H9 (cell line): ENCODE data around the gene LOC128125822.

Source experiments
- DNase-seq: peaks from one replicate; pipeline ENCODE4 v3.0.0-alpha.2; 2017
- H2AFZ ChIP-seq: one replicate; pipeline ENCODE4 v1.6.1; 2013; ENCODE audit warnings: mild to moderate bottlenecking, low read length, control low read depth, moderate library complexity
- H2AK5ac ChIP-seq: 2 replicates; pipeline ENCODE4 v1.6.1; 2013; ENCODE audit warnings: low read length, control low read depth, mixed read lengths; ENCODE audit not compliant: insufficient read length
- H2BK120ac ChIP-seq: one replicate; pipeline ENCODE4 v1.6.1; 2013; ENCODE audit warnings: low read depth, mild to moderate bottlenecking, low read length, control low read depth, inconsistent platforms; ENCODE audit not compliant: poor library complexity, severe bottlenecking
- H2BK12ac ChIP-seq: 2 replicates; pipeline ENCODE4 v1.6.1; 2013; ENCODE audit warnings: low read length, control low read depth, mixed read lengths, low read depth; ENCODE audit not compliant: insufficient read length
- H2BK15ac ChIP-seq: 2 replicates; pipeline ENCODE4 v1.6.1; 2013; ENCODE audit warnings: low read depth, low read length, control low read depth
- H2BK20ac ChIP-seq: one replicate; pipeline ENCODE4 v1.6.1; 2013; ENCODE audit warnings: low read depth, mild to moderate bottlenecking, low read length, control low read depth, inconsistent platforms; ENCODE audit not compliant: poor library complexity, severe bottlenecking
- H2BK5ac ChIP-seq: 2 replicates; pipeline ENCODE4 v1.6.1; 2013; ENCODE audit warnings: low read length, control low read depth, mixed read lengths; ENCODE audit not compliant: insufficient read length
- H3K14ac ChIP-seq: 2 replicates; pipeline ENCODE4 v1.6.1; 2013; ENCODE audit warnings: low read length, control low read depth; ENCODE audit not compliant: insufficient read depth
- H3K18ac ChIP-seq: 2 replicates; pipeline ENCODE4 v1.6.1; 2013; ENCODE audit warnings: low read depth, mild to moderate bottlenecking, mixed read lengths, low read length, control low read depth; ENCODE audit not compliant: insufficient read length
- H3K23ac ChIP-seq: 2 replicates; pipeline ENCODE4 v1.6.1; 2013; ENCODE audit warnings: low read length, control low read depth, mixed read lengths, low read depth; ENCODE audit not compliant: insufficient read length
- H3K23me2 ChIP-seq: 2 replicates; pipeline ENCODE4 v1.6.1; 2013; ENCODE audit warnings: low read depth, mild to moderate bottlenecking, mixed read lengths, low read length, control low read depth; ENCODE audit not compliant: insufficient read length, poor library complexity, severe bottlenecking
- H3K27ac ChIP-seq: 2 replicates; pipeline ENCODE4 v1.5.1; 2013; ENCODE audit warnings: low read length, control low read depth, mixed read lengths, low read depth; ENCODE audit not compliant: insufficient read length
- H3K27me3 ChIP-seq: 2 replicates; pipeline ENCODE4 v1.6.1; 2013; ENCODE audit warnings: low read length, control low read depth, inconsistent platforms; ENCODE audit not compliant: insufficient read depth
- H3K4ac ChIP-seq: 2 replicates; pipeline ENCODE4 v1.6.1; 2013; ENCODE audit warnings: low read depth, mild to moderate bottlenecking, control low read depth, inconsistent platforms, low read length, moderate library complexity
- H3K4me1 ChIP-seq: 2 replicates; pipeline ENCODE4 v1.6.1; 2013; ENCODE audit warnings: low read length, control low read depth, inconsistent platforms; ENCODE audit not compliant: insufficient read depth
- H3K4me2 ChIP-seq: 2 replicates; pipeline ENCODE4 v1.6.1; 2013; ENCODE audit warnings: low read length, control low read depth, mixed read lengths; ENCODE audit not compliant: insufficient read length, insufficient read depth
- H3K56ac ChIP-seq: 2 replicates; pipeline ENCODE4 v1.6.1; 2013; ENCODE audit warnings: low read depth, mild to moderate bottlenecking, mixed read lengths, low read length, control low read depth; ENCODE audit not compliant: insufficient read length
- H3K79me1 ChIP-seq: 2 replicates; pipeline ENCODE4 v1.6.1; 2013; ENCODE audit warnings: low read depth, mild to moderate bottlenecking, moderate library complexity, low read length, control low read depth, inconsistent platforms; ENCODE audit not compliant: insufficient read depth, poor library complexity, severe bottlenecking
- H3K79me2 ChIP-seq: 2 replicates; pipeline ENCODE4 v1.6.1; 2013; ENCODE audit warnings: low read length, control low read depth, inconsistent platforms; ENCODE audit not compliant: insufficient read depth
- H3K9ac ChIP-seq: 2 replicates; pipeline ENCODE4 v1.6.1; 2013; ENCODE audit warnings: low read length, control low read depth, mixed read lengths; ENCODE audit not compliant: insufficient read length; ENCODE audit errors: extremely low read depth
- H3K9me3 ChIP-seq: one replicate; pipeline ENCODE4 v1.6.1; 2013; ENCODE audit warnings: low read depth, low read length, inconsistent platforms; ENCODE audit not compliant: control insufficient read depth
- H3T11ph ChIP-seq: one replicate; pipeline ENCODE4 v1.6.1; 2013; ENCODE audit warnings: mild to moderate bottlenecking, low read length, control low read depth, inconsistent platforms
- H4K20me1 ChIP-seq: one replicate; pipeline ENCODE4 v1.6.1; 2013; ENCODE audit not compliant: control insufficient read depth, insufficient read length, insufficient read depth
- H4K5ac ChIP-seq: 2 replicates; pipeline ENCODE4 v1.6.1; 2013; ENCODE audit warnings: low read depth, mild to moderate bottlenecking, mixed read lengths, low read length, control low read depth; ENCODE audit not compliant: insufficient read length
- H4K8ac ChIP-seq: replicated peaks from 2 replicates; pipeline ENCODE4 v1.6.1; 2013; ENCODE audit warnings: low read length, control low read depth, mixed read lengths, low read depth; ENCODE audit not compliant: insufficient read length
- H4K91ac ChIP-seq: 2 replicates; pipeline ENCODE4 v1.6.1; 2013; ENCODE audit warnings: low read depth, mild to moderate bottlenecking, moderate library complexity, mixed read lengths, low read length, control low read depth; ENCODE audit not compliant: insufficient read length
- H3K27ac Mint-ChIP-seq, 3 experiments: 2 replicates in 2 of 3; 3 replicates in 1 of 3; pipeline ENCODE4 v1.8.0; 2020 to 2021; ENCODE audit warnings: mixed read lengths in 3 of 3, mild to moderate bottlenecking in 1 of 3, moderate library complexity in 1 of 3
- H3K27me3 Mint-ChIP-seq: 2 replicates; pipeline ENCODE4 v1.8.0; 2021; ENCODE audit warnings: low read depth, mild to moderate bottlenecking, moderate library complexity, mixed read lengths
- H3K36me3 Mint-ChIP-seq, 3 experiments: 2 replicates in 2 of 3; 3 replicates in 1 of 3; pipeline ENCODE4 v1.8.0; 2020 to 2021; ENCODE audit warnings: low read depth in 3 of 3, mixed read lengths in 3 of 3; ENCODE audit not compliant: insufficient read depth in 1 of 3
- H3K4me1 Mint-ChIP-seq, 2 experiments: 2 replicates each; pipeline ENCODE4 v1.8.0; 2020; ENCODE audit warnings: mixed read lengths in 2 of 2
- H3K4me3 Mint-ChIP-seq, 2 experiments: 2 replicates in 1 of 2; 3 replicates in 1 of 2; pipeline ENCODE4 v1.8.0; 2020 to 2021; ENCODE audit warnings: mild to moderate bottlenecking in 2 of 2, mixed read lengths in 2 of 2, moderate library complexity in 1 of 2
- H3K9me3 Mint-ChIP-seq, 2 experiments: 2 replicates in 1 of 2; 3 replicates in 1 of 2; pipeline ENCODE4 v1.8.0; 2020; ENCODE audit warnings: mild to moderate bottlenecking in 2 of 2, mixed read lengths in 2 of 2, moderate library complexity in 1 of 2
- WGBS: extraction: QIAGEN DNeasy Blood & Tissue Kit; methylation state at CpG from one replicate; pipeline ENCODE4 v1.1.7; 2013; ENCODE audit warnings: missing lambda C conversion rate, low lambda C conversion rate, mixed read lengths; ENCODE audit not compliant: insufficient read length; ENCODE audit errors: extremely low coverage; 5-methylcytosine and 5-hydroxymethylcytosine counted together
- TF ChIP-seq, protein P1 (sequence below): fragments of 200-600 bp; sonication (generic); conservative IDR thresholded peaks from 3 replicates; pipeline ENCODE4 v1.8.0; 2021; ENCODE audit warnings: antibody characterized with exemption, mild to moderate bottlenecking

The LOC128125822 gene

GRCh38 chr6:63546697-63547096 is 25.6 kb upstream of the LOC128125822 start:
- WGBS = no CpG with 5 or more reads among the region's 1 CpG
- no peak overlapping the region for H3K27ac Mint-ChIP-seq
- no peak overlapping the region for H3K4me3 Mint-ChIP-seq

More at GRCh38 chr6:63546697-63547096, 25.6 kb upstream of the LOC128125822 start:
- H3K9ac ChIP-seq = no peak overlapping the region
- no peak overlapping the region for H4K5ac ChIP-seq
- H2AFZ ChIP-seq = no peak overlapping the region
- no peaks in the 10 kb centered on the region for H3K4me1 ChIP-seq
- no peak overlapping the region for H2BK15ac ChIP-seq
- H3K14ac ChIP-seq = no peak overlapping the region
- no peak overlapping the region for H2BK5ac ChIP-seq
- H3K36me3 Mint-ChIP-seq = no peaks in the 10 kb centered on the region; a peak in 1 of 7 replicates
- no peak overlapping the region for H3K27ac ChIP-seq
- H3T11ph ChIP-seq = no peak overlapping the region
- H2AK5ac ChIP-seq = no peak overlapping the region
- no peaks in the 10 kb centered on the region for H3K9me3 ChIP-seq
- no peaks in the 10 kb centered on the region for H4K20me1 ChIP-seq
- no peaks in the 10 kb centered on the region for H3K27me3 ChIP-seq
- H3K23me2 ChIP-seq = no peaks in the 10 kb centered on the region
- no peak overlapping the region for H3K18ac ChIP-seq
- no peak overlapping the region for H2BK20ac ChIP-seq
- H2BK12ac ChIP-seq = no peak overlapping the region
- TF ChIP-seq, protein P1, sequence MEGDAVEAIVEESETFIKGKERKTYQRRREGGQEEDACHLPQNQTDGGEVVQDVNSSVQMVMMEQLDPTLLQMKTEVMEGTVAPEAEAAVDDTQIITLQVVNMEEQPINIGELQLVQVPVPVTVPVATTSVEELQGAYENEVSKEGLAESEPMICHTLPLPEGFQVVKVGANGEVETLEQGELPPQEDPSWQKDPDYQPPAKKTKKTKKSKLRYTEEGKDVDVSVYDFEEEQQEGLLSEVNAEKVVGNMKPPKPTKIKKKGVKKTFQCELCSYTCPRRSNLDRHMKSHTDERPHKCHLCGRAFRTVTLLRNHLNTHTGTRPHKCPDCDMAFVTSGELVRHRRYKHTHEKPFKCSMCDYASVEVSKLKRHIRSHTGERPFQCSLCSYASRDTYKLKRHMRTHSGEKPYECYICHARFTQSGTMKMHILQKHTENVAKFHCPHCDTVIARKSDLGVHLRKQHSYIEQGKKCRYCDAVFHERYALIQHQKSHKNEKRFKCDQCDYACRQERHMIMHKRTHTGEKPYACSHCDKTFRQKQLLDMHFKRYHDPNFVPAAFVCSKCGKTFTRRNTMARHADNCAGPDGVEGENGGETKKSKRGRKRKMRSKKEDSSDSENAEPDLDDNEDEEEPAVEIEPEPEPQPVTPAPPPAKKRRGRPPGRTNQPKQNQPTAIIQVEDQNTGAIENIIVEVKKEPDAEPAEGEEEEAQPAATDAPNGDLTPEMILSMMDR = no peak
- H2BK120ac ChIP-seq = no peak overlapping the region
- H3K27me3 Mint-ChIP-seq = peaks cover 19% of the 10 kb centered on the region
- H4K8ac ChIP-seq = no peak overlapping the region
- H3K9me3 Mint-ChIP-seq = no peaks in the 10 kb centered on the region
- no peaks in the 10 kb centered on the region for H3K79me1 ChIP-seq
- no peak overlapping the region for H3K23ac ChIP-seq
- H3K4me1 Mint-ChIP-seq = no peaks in the 10 kb centered on the region
- H3K56ac ChIP-seq = no peak overlapping the region
- no peaks in the 10 kb centered on the region for H3K79me2 ChIP-seq
- H4K91ac ChIP-seq = no peak overlapping the region
- H3K4me2 ChIP-seq = no peak overlapping the region
- H3K4ac ChIP-seq = no peak overlapping the region
- no peak for DNase-seq
